ENCODE data around the gene SFT2D1. TPM values are rescaled to one million over a fixed set of nuclear protein-coding genes. Genes with fewer than 3 reads are reported as not detected.

The SFT2D1 gene
- total and polyA plus RNA-seq, 2 of the 4 experiments (the other 2 are of a cell fraction) = 10.2 to 45.8 TPM

- Histone ChIP-seq H3K9me1 (ENCODE audit: insufficient read depth, low read length) (no peaks in the 10 kb centered on the region), H4K5ac (ENCODE audit: low read depth, low read length) (no peak overlapping the region), H3K9me3 (ENCODE audit: control insufficient read depth, insufficient read depth, low read length) (no peaks in the 10 kb centered on the region), H3K27me3 (ENCODE audit: control insufficient read depth, insufficient read depth, low read length) (peaks cover 20% of the 10 kb centered on the region), H3K4ac (ENCODE audit: low read depth, low read length) (no peak overlapping the region), H3K18ac (ENCODE audit: low read depth, low read length) (no peak overlapping the region), H3K4me2 (ENCODE audit: low read depth, low read length) (no peak overlapping the region), H2BK20ac (ENCODE audit: low read depth, low read length) (no peak overlapping the region), H3K23ac (ENCODE audit: low read depth, low read length) (no peak overlapping the region), H2BK15ac (ENCODE audit: low read depth, low read length) (no peak overlapping the region), H2AK9ac (replicated peaks; ENCODE audit: low read depth, low read length, poor library complexity) (no peak overlapping the region), H4K91ac (ENCODE audit: insufficient read depth, low read depth, low read length) (no peak overlapping the region), H3K56ac (ENCODE audit: extremely low read depth, insufficient read depth, low read length) (no peak overlapping the region), H2BK120ac (ENCODE audit: low read depth, low read length) (no peak overlapping the region), H3K36me3 (ENCODE audit: control insufficient read depth, insufficient read depth, low read length) (no peaks in the 10 kb centered on the region), H3K27ac (ENCODE audit: insufficient read depth, low read length) (no peak overlapping the region), H3K14ac (replicated peaks; ENCODE audit: low read depth, low read length) (no peak overlapping the region), H3K4me3 (ENCODE audit: insufficient read depth, low read depth, low read length) (no peak overlapping the region), H3K79me1 (ENCODE audit: low read depth in 1 of 2, low read length in 2 of 2) (no peaks in the 10 kb centered on the region), H3K9ac (ENCODE audit: low read depth, low read length) (no peak overlapping the region), H3K4me1 (ENCODE audit: control insufficient read depth, insufficient read depth, low read length) (no peaks in the 10 kb centered on the region), H4K8ac (ENCODE audit: low read depth in 2 of 2, low read length in 2 of 2) (no peak overlapping the region), H2AK5ac (ENCODE audit: low read depth, low read length) (no peak overlapping the region), H2BK5ac (ENCODE audit: low read depth, low read length, poor library complexity, severe bottlenecking) (no peak overlapping the region), H2AFZ (replicated peaks; ENCODE audit: low read length, poor library complexity) (no peak overlapping the region), H4K20me1 (ENCODE audit: insufficient read depth, low read length) (no peaks in the 10 kb centered on the region)
- intact Hi-C loops (cut with micrococcal nuclease) = no loop called here
- WGBS, 2 experiments (ENCODE audit: extremely low coverage in 2 of 2, insufficient read length in 1 of 2) = 90% methylated on average over 2 of the region's 9 CpGs; no CpG with 5 or more reads in 1 of the 2 experiments
- TF ChIP-seq MAZ (IDR thresholded peaks at IDR 0.05; ENCODE audit: borderline replicate concordance, low read depth, low read length) (no peak), BHLHE40 (IDR thresholded peaks at IDR 0.05; ENCODE audit: low read depth, low read length) (no peak), MAFK (IDR thresholded peaks at IDR 0.05; ENCODE audit: low read depth, low read length) (peak; percentile 91)
- DNase-seq (no peak), ATAC-seq (ENCODE audit: low read depth) (no peak)
- BruUV-seq (replicated peaks) = no TSS peak
- dilution Hi-C loops (cut with HindIII; ENCODE audit: low sequenced_read_pairs, unreplicated experiment) = no loop called here
- in situ Hi-C loops (cut with MboI; ENCODE audit: low sequenced_read_pairs) = no loop called here
- ChIA-PET CTCF (interaction anchor here (1.3 kb wide), 1 partner anchor 13 kb away, joined by 3 read pairs; no protein-coding TSS in a partner anchor), POLR2A (ENCODE audit: unreplicated experiment) (no interaction called here)
These were observed 41.9 kb downstream of the SFT2D1 start for GRCh38 chr6:166300357-166300987.
